Left ventricle myocardium inferior (tissue), 1 donor: ENCODE measurements around the gene LPGAT1. TPM values are rescaled to one million over a fixed set of nuclear protein-coding genes. Genes with fewer than 3 reads are reported as not detected.

ENCODE experiments used
- DNase-seq: peaks from one replicate; pipeline ENCODE4 v3.0.0-alpha.2; 2020
- H3K27ac ChIP-seq: fragments of 200-600 bp; replicated peaks from 2 replicates; pipeline ENCODE4 v1.8.0; 2021
- H3K27me3 ChIP-seq: fragments of 200-600 bp; 2 replicates; pipeline ENCODE4 v1.8.0; 2021; ENCODE audit warnings: low read depth
- H3K36me3 ChIP-seq: fragments of 200-600 bp; 2 replicates; pipeline ENCODE4 v1.8.0; 2021
- H3K4me1 ChIP-seq: fragments of 200-600 bp; 2 replicates; pipeline ENCODE4 v1.8.0; 2021
- H3K4me3 ChIP-seq: fragments of 200-600 bp; 2 replicates; pipeline ENCODE4 v1.8.0; 2021; ENCODE audit warnings: mild to moderate bottlenecking, moderate library complexity
- H3K9me3 ChIP-seq: fragments of 200-600 bp; replicated peaks from 2 replicates; pipeline ENCODE4 v1.8.0; 2021
- CTCF ChIP-seq: fragments of 200-600 bp; IDR thresholded peaks from 2 replicates; pipeline ENCODE4 v1.8.0; 2021; ENCODE audit warnings: antibody characterized with exemption, mild to moderate bottlenecking, borderline replicate concordance
- intact Hi-C: fragments of 100-400 bp; cut with micrococcal nuclease; formaldehyde crosslinking; loops from one replicate; pipeline ENCODE4 v1.11.0; 2022
- total RNA-seq: library from RNA; stranded (reverse); fragmentation: NEBNext Ultra II Directional; extraction: Animal tissue kit (Norgen Biotek cat#: 25700); gene quantifications from one replicate; pipeline ENCODE4 v1.2.1, GENCODE V29; 2021
- donor health status: DM: no; HTN: yes; CAD: no; lungs with severe emphysema.

LPGAT1 gene
- total RNA-seq, 1 donor from 2014 or later, result 24.9 TPM

GRCh38 chr1:211800925-211801607, 29.5 kb downstream of the LPGAT1 start:
- no peak overlapping the region for H3K27ac ChIP-seq
- intact Hi-C loops, result no loop called here
- peaks cover 18% of the 10 kb centered on the region for H3K36me3 ChIP-seq
- no peak for TF ChIP-seq CTCF
- no peak overlapping the region for H3K4me3 ChIP-seq
- H3K4me1 ChIP-seq, result peaks cover 29% of the 10 kb centered on the region
- H3K9me3 ChIP-seq, result no peaks in the 10 kb centered on the region
- DNase-seq, result no peak
- no peaks in the 10 kb centered on the region for H3K27me3 ChIP-seq

GRCh38 chr1:211797994-211798393, 32.6 kb downstream of the LPGAT1 start:
- intact Hi-C loops, result no loop called here
- no peak for TF ChIP-seq CTCF

GRCh38 chr1:211791979-211792378, 38.6 kb downstream of the LPGAT1 start:
- no peak for TF ChIP-seq CTCF
- Histone ChIP-seq H3K27me3 (no peaks in the 10 kb centered on the region), H3K9me3 (no peaks in the 10 kb centered on the region), H3K36me3 (peaks cover 41% of the 10 kb centered on the region), H3K27ac (no peak overlapping the region), H3K4me1 (peaks cover 7% of the 10 kb centered on the region), H3K4me3 (no peak overlapping the region)
- DNase-seq, result no peak
- intact Hi-C loops, result no loop called here

More at GRCh38 chr1:211797994-211798393, 32.6 kb downstream of the LPGAT1 start:
- no peaks in the 10 kb centered on the region for H3K27me3 ChIP-seq
- no peak overlapping the region for H3K27ac ChIP-seq
- peaks cover 11% of the 10 kb centered on the region for H3K36me3 ChIP-seq
- peaks cover 32% of the 10 kb centered on the region for H3K4me1 ChIP-seq
- no peaks in the 10 kb centered on the region for H3K9me3 ChIP-seq
- DNase-seq, result no peak
- no peak overlapping the region for H3K4me3 ChIP-seq

GRCh38 chr1:211789641-211790464, 40.7 kb downstream of the LPGAT1 start:
- no peak for DNase-seq
- H3K4me1 ChIP-seq, result no peaks in the 10 kb centered on the region

GRCh38 chr1:211788626-211789025, 41.9 kb downstream of the LPGAT1 start:
- intact Hi-C loops, result no loop called here
- H3K4me1 ChIP-seq, result peaks cover 6% of the 10 kb centered on the region
- no peak overlapping the region for H3K27ac ChIP-seq
- no peaks in the 10 kb centered on the region for H3K9me3 ChIP-seq
- no peaks in the 10 kb centered on the region for H3K27me3 ChIP-seq
- H3K36me3 ChIP-seq, result peaks cover 50% of the 10 kb centered on the region
- DNase-seq, result no peak
- TF ChIP-seq CTCF, result no peak
- H3K4me3 ChIP-seq, result no peak overlapping the region

More at GRCh38 chr1:211789641-211790464, 40.7 kb downstream of the LPGAT1 start:
- no peak for TF ChIP-seq CTCF
- Histone ChIP-seq H3K36me3 (peaks cover 50% of the 10 kb centered on the region), H3K4me3 (no peak overlapping the region), H3K9me3 (no peaks in the 10 kb centered on the region), H3K27ac (no peak overlapping the region), H3K27me3 (no peaks in the 10 kb centered on the region)
- intact Hi-C loops, result no loop called here
